ENCODE data around the gene GJA5.
"Not testable (repeated sequence)": the region's sequence is repeated elsewhere in the genome, so short reads cannot be mapped to it uniquely, and the experiment has no call there.

Gene GJA5

GRCh38 chr1:147762233-147763024 lies 2.0 kb upstream of the GJA5 start:
- no peak for DNase-seq

- DNase-seq: no peak
Measured at GRCh38 chr1:147758379-147759100, 1.9 kb downstream of the GJA5 start.

GRCh38 chr1:147757015-147757990 lies 3.1 kb downstream of the GJA5 start:
- DNase-seq: no peak

- DNase-seq: no peak
Measured at GRCh38 chr1:147756341-147756740, 4.1 kb downstream of the GJA5 start.

- DNase-seq: no peak
Measured at GRCh38 chr1:147754661-147755060, 5.7 kb downstream of the GJA5 start.

- no peak for DNase-seq
Measured at GRCh38 chr1:147753081-147753480, 7.3 kb downstream of the GJA5 start.

GRCh38 chr1:147752511-147752910 lies 7.9 kb downstream of the GJA5 start:
- DNase-seq: no peak

- DNase-seq: no peak
Measured at GRCh38 chr1:147751346-147751745, 9.1 kb downstream of the GJA5 start.

- no peak for DNase-seq
Measured at GRCh38 chr1:147750618-147751217, 9.7 kb downstream of the GJA5 start.

GRCh38 chr1:147749792-147750191 lies 10.6 kb downstream of the GJA5 start:
- no peak for DNase-seq

- DNase-seq: no peak
Measured at GRCh38 chr1:147748676-147749350, 11.6 kb downstream of the GJA5 start.

GRCh38 chr1:147747966-147748365 lies 12.4 kb downstream of the GJA5 start:
- no peak for DNase-seq

GRCh38 chr1:147745271-147745670 lies 15.1 kb downstream of the GJA5 start:
- no peak for DNase-seq

GRCh38 chr1:147741065-147741464 lies 19.3 kb downstream of the GJA5 start:
- no peak for DNase-seq

- DNase-seq: no peak
Measured at GRCh38 chr1:147740391-147740790, 20.0 kb downstream of the GJA5 start.

GRCh38 chr1:147738739-147739476 lies 21.5 kb downstream of the GJA5 start:
- no peak for DNase-seq

GRCh38 chr1:147738129-147738528 lies 22.3 kb downstream of the GJA5 start:
- DNase-seq: no peak

GRCh38 chr1:147736883-147737282 lies 23.5 kb downstream of the GJA5 start:
- no peak for DNase-seq

GRCh38 chr1:147735423-147735822 lies 25.0 kb downstream of the GJA5 start:
- no peak for DNase-seq

GRCh38 chr1:147734291-147734841 lies 26.0 kb downstream of the GJA5 start:
- DNase-seq: not testable (repeated sequence)

- no peak for DNase-seq
Measured at GRCh38 chr1:147729315-147729714, 31.1 kb downstream of the GJA5 start.
